Left lung (tissue), 10 donors: Measurements from ENCODE around the gene SMAD6. TPM values are rescaled to one million over a fixed set of nuclear protein-coding genes. Genes with fewer than 3 reads are reported as not detected.

Experiments used
- ATAC-seq: fragments of 200-7000 bp; cut with Tn5 transposase; one replicate; pipeline ENCODE4 v1.9.1; 2020; ENCODE audit warnings: moderate library complexity
- DNase-seq, 4 donors: peaks; one replicate each; pipeline ENCODE4 v3.0.0-alpha.2; 2013 to 2020
- H3K27ac ChIP-seq, 2 donors: fragments of 200-600 bp; sonication (generic) in 1 of 2; one replicate each; pipeline versions ENCODE4 v1.5.0 to v1.8.0; 2020 to 2021
- H3K27me3 ChIP-seq, 2 donors: fragments of 200-600 bp; sonication (generic) in 1 of 2; one replicate each; pipeline versions ENCODE4 v1.5.0 to v1.8.0; 2020 to 2021
- H3K36me3 ChIP-seq, 2 donors: fragments of 200-600 bp; sonication (generic) in 1 of 2; one replicate each; pipeline versions ENCODE4 v1.5.0 to v1.8.0; 2020 to 2021
- H3K4me1 ChIP-seq, 2 donors: fragments of 200-600 bp; one replicate each; pipeline ENCODE4 v1.8.0; 2021
- H3K4me3 ChIP-seq, 2 donors: fragments of 200-600 bp; sonication (generic) in 1 of 2; one replicate each; pipeline versions ENCODE4 v1.5.0 to v1.8.0; 2020 to 2021; ENCODE audit warnings: mild to moderate bottlenecking in 1 of 2
- H3K9me3 ChIP-seq, 2 donors: fragments of 200-600 bp; sonication (generic) in 1 of 2; one replicate each; pipeline versions ENCODE4 v1.5.0 to v1.8.0; 2020 to 2021
- intact Hi-C, 2 donors: fragments of 100-400 bp; cut with DNase I; formaldehyde crosslinking; loops; one replicate each; pipeline versions ENCODE4 v1.11.2 to v1.14.2; 2022
- polyA plus RNA-seq, 6 donors: library from polyadenylated mRNA; unstranded; fragments of 120-200 nt; gene quantifications; one replicate each; pipeline ENCODE4 v1.2.1, GENCODE V29; 2013; ENCODE audit not compliant: insufficient read length in 6 of 6
- total RNA-seq, 2 donors: library from RNA; stranded (reverse); fragmentation: NEBNext Ultra II Directional; extraction: Animal tissue kit (Norgen Biotek cat#: 25700); gene quantifications; one replicate each; pipeline ENCODE4 v1.2.1, GENCODE V29; 2021
- TF ChIP-seq, protein P1 (sequence below), 2 donors: fragments of 200-600 bp; sonication (generic) in 1 of 2; IDR thresholded peaks; one replicate each; pipeline versions ENCODE4 v1.5.0 to v1.8.0; 2021; ENCODE audit warnings: antibody characterized with exemption in 2 of 2
- donor health status: DM: no; HTN: yes; CAD: no.
- donor health status: DM: no; HTN: no; CAD: no.

SMAD6 gene
- total and polyA plus RNA-seq, 8 donors: 25.0 to 110 (median 32.0) TPM

DNA sequence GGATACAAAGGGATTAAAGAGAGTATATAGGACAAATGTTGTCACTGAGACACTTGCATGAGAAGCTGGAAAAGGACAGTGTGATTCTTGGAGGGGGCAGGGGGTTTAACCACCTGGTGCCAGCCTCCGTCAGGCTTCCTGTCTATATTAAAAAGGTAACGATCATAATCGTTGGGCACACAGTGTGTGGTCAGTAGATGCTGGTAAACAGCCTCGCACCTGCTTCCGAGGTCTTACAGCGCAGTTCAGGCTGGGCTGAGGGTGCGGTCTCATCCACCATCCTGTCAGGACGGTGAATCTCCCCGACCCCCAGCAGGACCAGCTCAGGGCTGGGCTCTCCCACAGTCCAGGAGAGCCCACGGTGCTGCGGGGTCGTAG, 47.7 kb upstream of the SMAD6 start:
- Histone ChIP-seq H3K27me3 (peaks cover 0 to 18% of the 10 kb centered on the region in 2 donors), H3K4me3 (no peak overlapping the region), H3K4me1 (peaks cover 0 to 45% of the 10 kb centered on the region in 2 donors), H3K27ac (peak overlapping the region; percentile 26 to 65), H3K9me3 (no peaks in the 10 kb centered on the region), H3K36me3 (no peaks in the 10 kb centered on the region)
- intact Hi-C loops: no loop called here
- DNase-seq (no peak), ATAC-seq (no peak)
- TF ChIP-seq, protein P1, sequence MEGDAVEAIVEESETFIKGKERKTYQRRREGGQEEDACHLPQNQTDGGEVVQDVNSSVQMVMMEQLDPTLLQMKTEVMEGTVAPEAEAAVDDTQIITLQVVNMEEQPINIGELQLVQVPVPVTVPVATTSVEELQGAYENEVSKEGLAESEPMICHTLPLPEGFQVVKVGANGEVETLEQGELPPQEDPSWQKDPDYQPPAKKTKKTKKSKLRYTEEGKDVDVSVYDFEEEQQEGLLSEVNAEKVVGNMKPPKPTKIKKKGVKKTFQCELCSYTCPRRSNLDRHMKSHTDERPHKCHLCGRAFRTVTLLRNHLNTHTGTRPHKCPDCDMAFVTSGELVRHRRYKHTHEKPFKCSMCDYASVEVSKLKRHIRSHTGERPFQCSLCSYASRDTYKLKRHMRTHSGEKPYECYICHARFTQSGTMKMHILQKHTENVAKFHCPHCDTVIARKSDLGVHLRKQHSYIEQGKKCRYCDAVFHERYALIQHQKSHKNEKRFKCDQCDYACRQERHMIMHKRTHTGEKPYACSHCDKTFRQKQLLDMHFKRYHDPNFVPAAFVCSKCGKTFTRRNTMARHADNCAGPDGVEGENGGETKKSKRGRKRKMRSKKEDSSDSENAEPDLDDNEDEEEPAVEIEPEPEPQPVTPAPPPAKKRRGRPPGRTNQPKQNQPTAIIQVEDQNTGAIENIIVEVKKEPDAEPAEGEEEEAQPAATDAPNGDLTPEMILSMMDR (IDR thresholded peaks at IDR 0.05): no peak

DNA sequence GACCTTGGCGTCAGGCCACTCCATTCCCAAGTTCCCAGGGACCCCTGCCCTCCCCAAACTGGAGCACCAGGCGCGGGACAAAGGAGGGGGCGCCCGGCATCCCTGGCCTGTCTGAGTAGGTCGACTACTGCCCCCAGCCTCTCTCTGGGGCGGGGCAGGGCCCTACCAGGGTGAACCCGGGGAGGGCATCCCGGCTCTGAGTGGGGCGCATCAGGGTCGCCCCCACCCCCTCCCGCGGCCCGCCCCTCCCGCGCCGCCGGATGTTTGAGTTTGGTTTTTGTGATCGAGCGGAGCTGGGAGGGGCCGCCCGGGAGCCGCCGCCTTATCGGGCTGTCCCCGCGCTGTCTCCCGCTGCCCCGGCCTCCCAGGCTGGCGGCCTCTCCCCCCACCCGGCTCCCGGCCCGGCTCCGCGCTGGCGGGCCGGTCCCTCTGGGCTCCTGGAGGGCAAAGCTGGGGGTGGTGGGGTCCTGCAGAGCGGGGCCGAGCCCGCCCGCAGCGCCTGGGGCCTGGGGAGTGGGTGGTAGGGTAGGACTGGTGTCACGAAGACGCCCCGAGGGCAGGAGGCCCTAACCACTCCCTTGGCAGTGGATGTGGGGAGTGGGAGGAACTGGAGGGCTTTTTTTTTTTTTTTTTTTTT, 47.2 kb upstream of the SMAD6 start:
- Histone ChIP-seq H3K4me1 (peaks cover 0 to 45% of the 10 kb centered on the region in 2 donors), H3K27ac (peak overlapping the region; percentile 26 to 65), H3K4me3 (peak overlapping the region; percentile 2 to 19), H3K9me3 (no peaks in the 10 kb centered on the region), H3K36me3 (no peaks in the 10 kb centered on the region), H3K27me3 (peaks cover 0 to 18% of the 10 kb centered on the region in 2 donors)
- TF ChIP-seq, protein P1 (IDR thresholded peaks at IDR 0.05): no peak
- ATAC-seq: peak; percentile 14
- intact Hi-C loops: no loop called here
- DNase-seq: peak in 1 of 4 donors; percentile 85

DNA sequence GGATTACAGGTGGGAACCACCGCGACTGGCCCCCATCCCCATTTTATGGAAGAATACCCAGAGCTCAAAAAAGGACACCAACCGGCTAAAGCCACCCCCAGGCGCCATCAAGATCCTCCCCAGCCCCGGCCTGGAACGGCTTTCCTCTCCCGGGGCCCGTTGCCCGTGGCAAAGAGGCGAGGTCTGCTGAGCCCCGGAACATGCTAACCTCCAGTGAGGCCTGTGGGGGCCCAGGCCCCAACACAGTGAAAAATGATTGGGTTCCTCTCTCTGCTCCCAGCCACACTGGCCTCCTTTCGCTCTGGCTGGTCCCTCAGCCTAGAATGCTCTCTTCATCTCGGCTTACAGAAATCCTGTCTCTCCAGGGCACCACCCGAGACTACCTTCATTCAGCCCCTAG, 46.5 kb upstream of the SMAD6 start:
- no peaks in the 10 kb centered on the region for H3K36me3 ChIP-seq
- peak overlapping the region in 1 of 2 donors; percentile 19 for H3K4me3 ChIP-seq
- H3K27ac ChIP-seq: peak overlapping the region; percentile 26 to 65
- H3K9me3 ChIP-seq: no peaks in the 10 kb centered on the region
- ATAC-seq (no peak), DNase-seq (no peak)
- H3K4me1 ChIP-seq: peaks cover 0 to 39% of the 10 kb centered on the region in 2 donors
- H3K27me3 ChIP-seq: peaks cover 0 to 18% of the 10 kb centered on the region in 2 donors
- intact Hi-C loops: no loop called here
- TF ChIP-seq, protein P1 (IDR thresholded peaks at IDR 0.05): no peak

DNA sequence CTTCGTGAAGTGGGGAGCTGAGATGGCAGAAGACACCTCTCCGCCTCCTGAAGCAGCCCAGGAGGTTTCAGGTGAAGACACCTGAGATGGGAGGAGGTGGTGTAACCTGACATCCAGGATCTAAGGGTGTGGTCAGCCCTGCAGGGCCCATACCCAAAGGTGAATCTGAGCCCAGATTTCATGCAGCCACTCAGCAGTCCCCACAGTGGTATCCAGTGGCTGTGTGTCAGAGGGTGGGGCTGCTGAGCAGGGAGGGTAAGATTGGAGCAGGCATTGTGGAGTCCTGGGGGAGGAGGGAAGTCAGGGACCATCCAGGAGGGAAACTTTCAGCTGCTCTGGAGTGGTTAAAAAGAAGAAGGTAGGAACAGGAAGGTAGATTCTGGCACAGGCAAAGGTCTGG, 46.0 kb upstream of the SMAD6 start:
- TF ChIP-seq, protein P1 (IDR thresholded peaks at IDR 0.05): no peak
- peak overlapping the region; percentile 26 to 65 for H3K27ac ChIP-seq
- no peaks in the 10 kb centered on the region for H3K9me3 ChIP-seq
- intact Hi-C loops: no loop called here
- DNase-seq (no peak), ATAC-seq (no peak)
- H3K4me3 ChIP-seq: peak overlapping the region in 1 of 2 donors; percentile 19
- no peaks in the 10 kb centered on the region for H3K36me3 ChIP-seq
- peaks cover 0 to 36% of the 10 kb centered on the region in 2 donors for H3K4me1 ChIP-seq
- H3K27me3 ChIP-seq: peaks cover 0 to 18% of the 10 kb centered on the region in 2 donors

DNA sequence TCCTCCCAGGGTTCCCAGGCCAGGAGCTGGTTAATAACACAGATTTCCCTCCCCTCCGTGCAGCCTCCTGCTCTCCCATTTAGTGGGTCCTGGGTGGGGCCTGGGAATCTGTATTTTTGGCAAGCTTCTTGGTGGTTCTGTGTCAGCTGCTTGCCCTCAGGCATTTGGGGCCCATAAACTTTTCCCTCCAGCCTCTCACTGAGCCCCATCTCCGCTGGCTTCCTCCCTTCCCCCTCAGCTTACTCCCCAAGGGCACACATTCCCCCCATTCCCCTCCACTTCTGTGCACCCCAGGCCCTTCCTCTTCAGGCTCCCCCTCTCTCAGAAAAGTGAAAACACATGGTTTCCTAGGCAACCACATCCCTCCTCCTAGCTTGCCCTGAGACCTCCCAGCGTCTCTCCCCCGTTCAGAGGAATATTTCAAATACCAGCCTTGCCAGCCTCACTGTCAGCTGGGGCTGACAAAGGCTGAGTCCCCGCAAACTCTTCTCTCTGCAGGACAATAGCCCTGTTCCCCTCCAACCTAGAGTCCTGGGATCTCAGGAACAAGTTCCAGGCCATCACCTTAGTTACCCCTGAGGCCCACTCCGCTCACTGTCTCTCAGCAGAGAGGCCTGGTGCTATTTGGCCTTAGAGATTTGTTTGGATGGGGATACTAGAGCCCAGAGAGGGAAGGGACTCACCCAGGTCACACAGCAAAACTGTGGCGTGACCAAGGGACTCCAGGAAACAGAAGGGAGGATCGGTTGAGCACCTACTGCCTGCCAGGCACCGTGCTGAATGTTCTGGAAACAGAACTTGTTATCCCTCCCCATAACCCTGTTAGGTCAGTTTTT, 44.6 kb upstream of the SMAD6 start:
- TF ChIP-seq, protein P1 (IDR thresholded peaks at IDR 0.05): no peak
- ATAC-seq (no peak), DNase-seq (peak in 1 of 4 donors; percentile 36)
- Histone ChIP-seq H3K9me3 (no peaks in the 10 kb centered on the region), H3K27me3 (peaks cover 0 to 18% of the 10 kb centered on the region in 2 donors), H3K36me3 (no peaks in the 10 kb centered on the region), H3K27ac (peak overlapping the region; percentile 41 to 65), H3K4me1 (peaks cover 0 to 31% of the 10 kb centered on the region in 2 donors), H3K4me3 (no peak overlapping the region)
- intact Hi-C loops: no loop called here
